ENCODE data around the gene TINAGL1.

Gene TINAGL1

GRCh38 chr1:31615414-31615813 lies 39.1 kb downstream of the TINAGL1 start:
- no peaks in the 10 kb centered on the region for H3K36me3 ChIP-seq
- peaks cover 46% of the 10 kb centered on the region for H3K27me3 ChIP-seq
- TF ChIP-seq CTCF (IDR thresholded peaks at IDR 0.05): no peak
- H3K4me3 ChIP-seq (ENCODE audit: low read depth in 1 of 2, low read length in 1 of 2): no peak overlapping the region
- H3K27ac ChIP-seq: no peak overlapping the region
- H3K4me1 ChIP-seq (ENCODE audit: control insufficient read depth in 1 of 2, insufficient read depth in 1 of 2, low read depth in 1 of 2, low read length in 1 of 2): peaks cover 10 to 21% of the 10 kb centered on the region in 2 experiments
- H3K9me3 ChIP-seq: no peaks in the 10 kb centered on the region

GRCh38 chr1:31615939-31616338 lies 39.6 kb downstream of the TINAGL1 start:
- Histone ChIP-seq H3K4me1 (ENCODE audit: control insufficient read depth in 1 of 2, insufficient read depth in 1 of 2, low read depth in 1 of 2, low read length in 1 of 2) (peaks cover 6 to 17% of the 10 kb centered on the region in 2 experiments), H3K27me3 (peaks cover 46% of the 10 kb centered on the region), H3K36me3 (no peaks in the 10 kb centered on the region), H3K4me3 (ENCODE audit: low read depth in 1 of 2, low read length in 1 of 2) (no peak overlapping the region), H3K9me3 (no peaks in the 10 kb centered on the region), H3K27ac (no peak overlapping the region)
- no peak for TF ChIP-seq CTCF (IDR thresholded peaks at IDR 0.05)

GRCh38 chr1:31617218-31617915 lies 41.1 kb downstream of the TINAGL1 start, which contains the start of gene HCRTR1:
TSS of gene HCRTR1 (plus strand) at chr1:31617689. CDS start at chr1:31619193, 1,504 bp downstream.
- TF ChIP-seq CTCF (IDR thresholded peaks at IDR 0.05): no peak
- no peak within 1 kb of the TSS for H3K27ac ChIP-seq
- peaks cover 0 to 9% of the 10 kb centered on the region in 2 experiments for H3K4me1 ChIP-seq (ENCODE audit: control insufficient read depth in 1 of 2, insufficient read depth in 1 of 2, low read depth in 1 of 2, low read length in 1 of 2)
- H3K36me3 ChIP-seq: no peaks in the 10 kb centered on the region
- no peaks in the 10 kb centered on the region for H3K9me3 ChIP-seq
- H3K4me3 ChIP-seq (ENCODE audit: low read depth in 1 of 2, low read length in 1 of 2): peak within 1 kb of the TSS in 1 of 2 experiments; percentile 39
- peaks cover 46% of the 10 kb centered on the region for H3K27me3 ChIP-seq

- peak overlapping the region in 1 of 2 experiments; percentile 39 for H3K4me3 ChIP-seq (ENCODE audit: low read depth in 1 of 2, low read length in 1 of 2)
- H3K36me3 ChIP-seq: no peaks in the 10 kb centered on the region
- H3K27me3 ChIP-seq: peaks cover 46% of the 10 kb centered on the region
- TF ChIP-seq CTCF (IDR thresholded peaks at IDR 0.05): no peak
- no peak overlapping the region for H3K27ac ChIP-seq
- H3K4me1 ChIP-seq (ENCODE audit: control insufficient read depth in 1 of 2, insufficient read depth in 1 of 2, low read depth in 1 of 2, low read length in 1 of 2): peaks cover 0 to 9% of the 10 kb centered on the region in 2 experiments
- H3K9me3 ChIP-seq: no peaks in the 10 kb centered on the region
Measured at GRCh38 chr1:31617916-31618746, 41.8 kb downstream of the TINAGL1 start.

- Histone ChIP-seq H3K27me3 (peaks cover 46% of the 10 kb centered on the region), H3K27ac (no peak overlapping the region), H3K4me1 (ENCODE audit: control insufficient read depth in 1 of 2, insufficient read depth in 1 of 2, low read depth in 1 of 2, low read length in 1 of 2) (peaks cover 0 to 9% of the 10 kb centered on the region in 2 experiments), H3K4me3 (ENCODE audit: low read depth in 1 of 2, low read length in 1 of 2) (no peak overlapping the region), H3K9me3 (no peaks in the 10 kb centered on the region), H3K36me3 (peaks cover 9% of the 10 kb centered on the region)
- no peak for TF ChIP-seq CTCF (IDR thresholded peaks at IDR 0.05)
Measured at GRCh38 chr1:31618916-31619846, 42.9 kb downstream of the TINAGL1 start.

Data from neutrophil (primary cell).